Activated T-cell treated with anti-CD3 and anti-CD28 coated beads for 1 hour (primary cell): ENCODE results near the gene DYNC1I1.

Experiments used
- DNase-seq: peaks from one replicate; pipeline ENCODE4 v3.0.0-alpha.2; 2020; ENCODE audit warnings: low read depth

Gene DYNC1I1

DNA sequence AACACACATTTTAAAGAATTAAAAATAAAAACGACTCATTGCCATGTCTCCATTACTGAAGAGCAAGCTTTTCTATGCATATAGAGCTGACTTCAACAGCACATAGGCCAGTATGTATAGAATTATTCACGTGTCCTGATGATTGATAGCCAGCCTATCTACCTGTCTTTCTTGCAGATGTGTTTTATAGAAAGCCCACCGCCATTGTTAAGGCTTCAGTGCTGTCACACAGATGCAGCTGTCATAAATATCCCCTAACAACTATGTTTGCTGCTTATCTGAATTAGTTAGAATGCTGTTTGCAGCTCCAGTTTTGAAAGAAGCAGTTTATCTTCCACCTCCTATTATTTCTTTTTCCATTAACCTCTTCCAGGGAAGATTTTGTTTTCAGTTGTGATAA is 313.6 kb downstream of the DYNC1I1 start:
- DNase-seq, result no peak

- no peak for DNase-seq
These were observed 316.2 kb downstream of the DYNC1I1 start for GRCh38 chr7:96088579-96088978.

DNA sequence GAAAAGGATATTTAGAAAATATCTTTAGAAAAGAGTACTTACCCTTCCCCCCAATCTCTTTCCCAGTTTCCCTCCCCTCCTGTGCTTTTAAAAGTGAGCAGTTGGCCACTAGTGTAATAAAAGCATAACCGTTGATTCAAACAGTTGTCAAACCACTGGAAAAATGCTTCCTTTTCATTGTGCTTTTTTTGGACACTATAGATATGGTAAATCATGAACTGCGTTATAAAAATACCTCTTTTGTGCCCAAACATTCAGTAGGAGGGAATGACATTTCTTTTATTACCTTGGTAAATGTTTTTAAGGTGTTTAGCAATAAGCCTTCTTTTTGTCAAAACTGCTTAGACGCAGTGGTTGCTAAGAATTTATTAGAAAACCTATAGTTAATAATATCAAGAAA is 317.2 kb downstream of the DYNC1I1 start:
- DNase-seq, result no peak

DNA sequence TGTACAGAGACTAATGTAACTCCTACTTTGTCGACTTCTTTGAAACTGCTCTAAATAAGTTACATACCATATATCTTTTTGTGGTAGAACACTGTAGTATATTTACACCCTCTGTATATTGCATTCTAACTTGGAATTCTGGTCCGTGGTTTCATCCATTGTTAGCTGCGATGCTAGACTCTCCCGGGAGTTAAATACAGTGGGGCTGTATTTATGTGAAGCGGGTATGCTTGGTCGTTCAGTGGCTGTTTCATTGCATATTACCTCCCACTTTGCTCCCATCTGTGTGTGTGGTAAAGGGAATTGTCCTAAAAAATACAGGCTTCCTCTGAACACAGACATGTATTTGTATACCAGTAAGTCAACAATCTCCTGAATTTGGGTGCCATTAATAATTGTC is 318.4 kb downstream of the DYNC1I1 start:
- DNase-seq, result no peak

DNA sequence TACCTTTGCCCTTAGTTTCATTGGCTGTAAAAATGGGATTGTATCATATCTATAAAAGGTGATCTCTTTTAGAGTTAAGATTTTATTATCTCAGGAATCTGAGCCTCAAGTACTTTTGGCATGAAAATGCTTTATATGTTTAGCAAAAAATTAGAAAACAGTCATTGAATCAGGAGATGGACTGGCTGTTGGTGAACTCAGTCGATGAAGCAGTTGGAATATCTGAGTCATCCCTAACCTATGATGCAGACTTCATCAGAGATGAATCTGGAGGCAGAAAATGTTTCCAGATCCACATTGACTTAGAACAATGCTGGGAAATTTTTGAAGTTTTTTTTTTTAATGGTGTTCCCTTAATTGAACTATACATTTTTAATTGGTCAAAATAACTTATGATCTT is 321.1 kb downstream of the DYNC1I1 start:
- DNase-seq, result no peak

DNA sequence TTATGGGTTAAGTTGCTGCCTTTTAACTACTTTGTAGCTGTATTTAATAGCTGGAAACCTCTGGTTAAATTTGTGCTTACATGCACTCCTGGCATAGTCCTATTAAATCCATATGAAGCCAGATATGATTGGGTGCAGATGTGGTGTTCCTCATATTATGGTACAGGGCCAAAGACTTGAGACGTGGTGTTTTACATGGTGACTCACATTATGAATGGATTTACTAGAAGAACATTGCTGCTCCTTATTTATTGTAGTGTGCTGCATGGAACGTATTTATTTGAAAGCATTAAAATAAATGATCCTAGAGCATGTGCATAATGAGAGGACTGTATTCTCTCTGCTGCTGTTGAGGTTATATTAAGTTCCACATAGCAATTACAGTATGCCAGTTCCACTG is 325.5 kb downstream of the DYNC1I1 start:
- DNase-seq, result no peak

DNA sequence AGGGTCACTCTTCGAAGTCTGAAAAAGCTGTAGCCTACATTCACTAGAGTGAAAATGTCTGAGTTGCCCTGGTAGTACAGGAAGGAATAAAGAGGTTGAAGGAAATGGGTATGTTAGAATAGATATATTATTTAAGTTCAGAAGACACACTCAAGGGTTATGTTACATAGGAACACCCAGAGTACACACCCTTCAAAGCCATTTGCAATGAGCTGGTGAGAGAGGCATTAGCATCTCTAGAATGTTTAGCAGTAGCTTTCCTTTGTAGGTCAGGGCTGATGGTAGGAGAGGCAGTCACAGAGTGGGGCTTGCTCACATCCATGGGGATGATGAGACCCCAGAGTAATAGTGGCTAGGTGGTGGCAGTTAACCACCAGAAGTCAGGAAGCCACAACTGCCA is 328.4 kb downstream of the DYNC1I1 start:
- DNase-seq, result no peak

DNA sequence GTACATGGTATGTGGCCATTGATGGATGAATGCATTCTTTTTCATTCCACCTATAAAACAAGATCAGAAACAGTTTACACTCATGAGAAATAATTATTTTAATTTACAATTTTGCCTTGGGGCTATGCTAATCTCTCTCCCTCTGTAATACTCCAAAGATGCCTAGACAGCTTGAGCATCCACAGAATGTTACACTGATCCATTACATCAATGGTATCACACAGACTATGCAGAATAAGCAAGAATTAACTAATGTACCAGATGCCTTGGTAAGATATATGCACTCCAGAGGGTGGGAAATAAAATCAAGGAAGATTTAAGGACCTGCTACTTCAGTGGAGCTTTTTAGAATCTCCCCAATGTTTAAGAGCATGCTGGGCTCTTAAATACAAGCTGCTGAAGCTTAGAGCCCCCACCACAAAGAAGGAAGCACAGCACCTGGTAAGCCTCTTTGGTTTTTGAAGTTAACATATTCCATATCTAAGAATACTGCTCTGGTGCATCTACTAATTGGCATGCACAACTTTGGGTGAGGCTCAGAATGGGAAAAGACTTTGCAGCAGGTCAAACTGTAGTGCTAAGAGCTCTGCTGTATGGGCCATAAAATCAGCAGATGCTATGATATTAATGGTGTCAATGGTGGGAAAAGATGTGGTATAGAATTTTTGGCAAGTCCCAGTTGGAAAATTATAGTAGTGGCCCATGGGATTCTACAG is 329.9 kb downstream of the DYNC1I1 start:
- no peak for DNase-seq

DNA sequence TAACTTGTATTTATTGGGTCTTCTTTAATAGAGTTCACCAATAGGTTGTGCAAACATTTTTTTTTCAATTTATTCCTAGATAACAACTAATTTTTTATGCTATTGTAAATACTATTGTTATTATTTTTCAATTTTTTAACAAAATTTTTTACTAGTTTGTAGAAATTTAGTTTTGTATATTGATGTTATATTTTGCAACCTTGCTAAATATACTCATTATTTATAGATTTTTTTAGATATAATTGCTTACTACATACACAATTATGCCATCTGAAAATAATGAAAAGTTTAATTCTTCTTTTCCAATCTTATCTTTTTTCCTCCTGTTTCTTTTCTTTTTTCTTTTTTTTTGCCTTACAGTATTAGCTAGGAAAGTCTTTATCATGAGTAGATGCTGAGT is 332.6 kb downstream of the DYNC1I1 start:
- no peak for DNase-seq

DNA sequence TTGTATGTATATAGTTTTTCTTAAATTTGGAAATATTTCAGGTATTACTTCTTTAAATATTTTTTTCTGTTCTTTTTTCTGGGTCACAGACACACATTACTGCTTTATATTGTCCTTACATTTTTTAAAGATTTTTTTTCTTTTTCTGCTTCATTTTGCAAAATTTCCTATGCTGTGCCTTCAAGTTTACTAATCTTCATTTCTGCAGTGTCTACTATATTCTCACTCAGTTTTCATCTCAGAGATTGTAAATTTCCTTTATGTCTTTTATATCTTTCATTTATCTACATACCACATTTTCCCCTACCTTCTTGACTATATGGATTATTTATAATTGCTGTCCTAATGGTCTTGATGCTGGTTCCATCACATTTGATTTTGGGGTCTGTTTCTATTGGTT is 339.1 kb downstream of the DYNC1I1 start:
- no peak for DNase-seq

GRCh38 chr7:96114190-96114589 is 341.8 kb downstream of the DYNC1I1 start:
- DNase-seq, result no peak

DNA sequence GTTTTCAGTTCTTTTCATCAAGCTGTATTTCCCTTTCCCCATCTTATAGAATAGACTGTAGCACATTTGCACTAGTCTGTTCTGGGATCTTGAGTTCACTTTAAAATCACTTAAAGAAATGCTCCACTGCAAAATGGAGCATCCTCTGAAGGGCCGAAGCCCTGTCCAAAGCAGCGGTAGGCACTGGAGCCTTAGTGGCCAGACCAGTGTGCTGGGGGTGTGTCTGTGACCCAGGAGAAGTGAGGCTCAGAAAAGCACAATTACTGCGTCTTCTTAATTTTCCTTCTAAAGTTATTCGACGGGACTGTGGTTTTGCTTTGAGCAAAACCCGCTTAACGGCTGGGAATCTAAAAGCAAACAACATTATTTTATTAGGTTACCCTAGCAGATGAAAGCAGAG is 343.8 kb downstream of the DYNC1I1 start:
- no peak for DNase-seq

DNA sequence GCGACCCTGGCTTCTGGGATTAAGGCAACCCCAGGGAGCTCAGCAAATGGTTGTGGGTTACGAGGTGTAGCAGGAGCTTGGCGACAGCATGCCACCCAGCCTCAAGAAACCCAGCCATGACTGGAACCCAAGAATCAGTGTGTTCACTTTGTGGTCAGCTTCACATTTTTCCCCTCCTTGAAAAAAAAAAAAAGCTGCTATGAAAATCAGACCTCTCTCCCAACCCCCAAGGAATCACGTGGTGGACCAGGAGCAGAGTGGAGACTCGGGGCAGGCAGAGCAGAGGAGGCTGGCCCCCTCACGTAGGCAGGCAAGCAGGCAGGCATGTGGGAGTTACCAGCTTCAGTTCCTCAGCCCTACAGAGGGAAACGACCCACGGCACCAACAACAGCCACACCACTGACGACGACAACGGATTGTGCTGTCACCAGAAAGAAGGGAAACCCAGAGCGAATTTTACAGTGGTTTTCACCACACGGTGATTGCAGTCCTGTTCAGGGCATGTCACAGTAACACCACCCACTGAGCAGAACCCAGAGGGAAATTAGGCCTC is 346.2 kb downstream of the DYNC1I1 start:
- DNase-seq, result no peak

- no peak for DNase-seq
These were observed 348.3 kb downstream of the DYNC1I1 start for GRCh38 chr7:96120445-96121225.

DNA sequence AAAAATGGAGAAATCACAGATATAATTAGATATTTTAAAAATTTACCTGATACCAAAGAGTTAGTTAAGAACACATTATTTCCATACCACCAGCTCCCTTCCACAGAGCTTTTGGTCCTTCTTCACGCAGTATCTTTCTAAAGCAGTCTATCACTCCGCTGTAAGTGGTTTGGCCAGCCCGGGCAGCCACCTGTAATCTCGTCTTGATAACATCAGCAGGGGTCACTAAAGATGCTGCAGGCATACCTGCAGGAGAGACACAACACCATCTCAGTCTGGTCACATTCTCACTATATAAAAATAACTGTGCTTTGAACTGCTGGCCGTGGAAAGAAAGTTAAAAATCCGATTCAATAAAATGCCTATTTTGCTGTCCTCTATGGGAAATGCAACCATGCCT is 349.4 kb downstream of the DYNC1I1 start:
- no peak for DNase-seq

DNA sequence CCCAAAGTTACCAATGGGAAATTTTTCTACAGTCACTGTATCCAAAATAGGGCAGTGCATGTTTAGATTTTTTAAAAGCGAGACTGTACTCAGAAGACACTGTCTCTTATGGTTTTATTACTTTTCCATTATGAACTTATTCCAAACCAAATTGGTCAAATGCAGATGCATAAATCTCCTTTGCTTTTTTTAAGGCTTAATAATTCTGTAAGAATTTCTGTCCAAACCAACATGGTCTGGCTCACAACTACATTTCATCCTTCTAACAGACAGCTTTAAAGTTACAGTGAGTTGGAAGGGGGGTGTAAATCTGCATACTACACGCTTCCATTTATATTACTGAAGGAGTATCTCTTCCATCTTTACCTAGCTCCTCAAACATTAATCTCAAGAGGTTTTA is 350.4 kb downstream of the DYNC1I1 start:
- no peak for DNase-seq

DNA sequence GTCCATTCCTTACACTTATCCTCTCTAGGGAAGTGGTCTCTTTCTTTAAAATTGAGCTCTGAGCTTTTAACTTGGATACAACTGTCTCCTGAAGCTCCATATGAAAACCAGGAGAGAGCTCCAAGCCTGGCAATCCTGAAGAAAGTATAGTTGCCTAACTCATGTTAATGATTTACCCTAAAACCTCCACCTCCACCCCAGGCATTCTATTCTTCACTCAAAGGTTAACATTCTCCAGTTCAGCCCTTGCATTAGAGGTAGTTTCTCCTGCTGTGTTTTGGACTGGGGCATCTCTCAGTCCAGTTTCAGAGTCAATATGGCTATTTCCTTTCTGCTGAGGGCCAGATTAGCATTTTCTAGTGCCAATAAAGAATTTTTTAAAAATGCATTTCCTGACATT is 354.0 kb downstream of the DYNC1I1 start:
- no peak for DNase-seq

DNA sequence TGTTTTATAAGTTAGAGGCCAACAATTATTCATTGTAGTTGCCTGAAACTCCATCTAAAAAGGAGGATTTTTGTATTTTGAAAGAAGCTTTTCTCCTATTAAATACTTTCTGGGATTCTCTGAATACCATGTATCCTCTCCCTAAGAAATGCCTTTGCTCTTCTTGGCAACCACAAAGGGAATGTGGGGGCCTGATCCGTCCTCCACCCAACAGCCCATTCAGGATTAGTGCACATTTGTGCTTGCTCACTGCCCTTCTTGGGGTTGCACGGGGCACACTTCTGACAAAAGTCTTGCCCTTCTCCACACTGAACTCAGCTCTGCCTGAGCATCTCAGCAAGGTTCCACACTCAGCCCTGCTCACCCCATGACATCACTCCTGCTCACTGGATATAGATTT is 355.4 kb downstream of the DYNC1I1 start:
- DNase-seq, result no peak

DNA sequence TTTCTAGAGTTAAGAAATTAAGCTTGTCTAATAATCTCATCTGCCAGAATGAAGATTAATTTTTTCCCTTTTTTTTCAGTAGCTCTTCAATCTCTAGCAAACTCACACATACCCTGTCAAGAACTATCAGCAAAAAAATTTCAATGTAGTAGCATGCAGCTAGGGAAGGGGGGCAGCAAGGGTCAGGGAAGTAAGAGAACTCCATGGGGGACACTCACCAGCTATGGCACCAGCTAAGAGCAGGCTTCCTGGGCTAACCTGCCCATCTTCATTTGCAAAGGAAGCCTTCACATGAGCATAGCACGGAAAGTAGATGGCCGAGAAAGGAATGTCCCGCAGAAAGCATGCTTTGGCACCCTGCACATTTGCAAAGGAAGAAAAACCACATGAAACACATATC is 359.2 kb downstream of the DYNC1I1 start:
- DNase-seq, result no peak

DNA sequence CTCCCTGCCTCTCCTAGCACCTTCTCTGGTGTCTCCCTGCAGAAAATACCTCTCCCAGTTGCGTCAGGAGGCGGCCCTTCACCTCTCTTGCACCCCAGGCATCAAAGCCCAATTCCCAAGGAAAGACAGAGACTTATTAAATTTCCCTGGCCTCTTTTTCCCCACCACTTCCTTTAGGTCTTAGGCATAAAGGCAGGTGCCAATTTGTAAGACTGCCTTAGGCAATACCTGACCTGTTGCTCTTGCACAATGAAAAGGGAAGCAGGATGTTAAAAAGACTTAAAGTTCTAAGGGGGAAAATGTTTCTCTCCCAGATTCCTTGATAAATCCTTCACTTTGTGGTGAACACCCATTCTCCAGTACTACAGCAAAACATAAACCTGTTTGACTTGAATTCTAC is 362.9 kb downstream of the DYNC1I1 start:
- DNase-seq, result no peak

GRCh38 chr7:96136600-96137239 is 364.4 kb downstream of the DYNC1I1 start:
- DNase-seq, result no peak

GRCh38 chr7:96143495-96144259 is 371.3 kb downstream of the DYNC1I1 start:
- no peak for DNase-seq

DNA sequence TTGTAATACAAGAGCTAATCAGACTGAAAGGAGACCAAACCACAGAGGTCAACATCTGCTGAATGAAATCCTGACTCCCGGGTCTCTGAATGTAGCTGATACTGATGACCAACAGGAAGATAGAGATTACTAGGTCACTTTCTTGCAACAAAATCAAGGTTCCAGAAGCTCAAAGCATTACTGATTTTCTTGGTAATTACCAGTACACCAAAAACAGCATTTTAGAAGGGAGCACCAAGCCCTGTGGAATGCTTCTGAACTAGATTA is 371.8 kb downstream of the DYNC1I1 start:
- DNase-seq, result no peak
